OCI-LY1 (cell line): ENCODE data around the gene PDCD1LG2.

ENCODE experiments used
- H2AFZ ChIP-seq: fragments of 200-600 bp; sonication (generic), shearing (Covaris generic); 2 replicates; pipeline ENCODE4 v1.6.0; 2014; ENCODE audit warnings: antibody characterized with exemption, mild to moderate bottlenecking, low read length
- H3F3A ChIP-seq: fragments of 200-600 bp; sonication (generic), shearing (Covaris generic); 2 replicates; pipeline ENCODE4 v1.6.0; 2014; ENCODE audit warnings: mild to moderate bottlenecking, antibody characterized with exemption, low read length, moderate library complexity; ENCODE audit not compliant: insufficient read depth
- H3K27ac ChIP-seq: fragments of 200-600 bp; sonication (generic); 2 replicates; pipeline ENCODE4 v1.5.1; 2014; ENCODE audit warnings: low read length, mixed run types, mild to moderate bottlenecking, low read depth; ENCODE audit not compliant: poor library complexity, severe bottlenecking
- H3K27me3 ChIP-seq: fragments of 200-600 bp; sonication (generic); 2 replicates; pipeline ENCODE4 v1.6.0; 2014; ENCODE audit warnings: antibody characterized with exemption, mild to moderate bottlenecking, low read length, moderate library complexity; ENCODE audit not compliant: insufficient read depth
- H3K36me3 ChIP-seq: fragments of 200-600 bp; sonication (generic); 2 replicates; pipeline ENCODE4 v1.6.1; 2014; ENCODE audit warnings: mild to moderate bottlenecking, antibody characterized with exemption, low read length, moderate library complexity, mixed read lengths; ENCODE audit not compliant: insufficient read depth
- H3K4me1 ChIP-seq: fragments of 200-600 bp; sonication (generic); 2 replicates; pipeline ENCODE4 v1.5.1; 2014; ENCODE audit warnings: mild to moderate bottlenecking, low read length, moderate library complexity; ENCODE audit not compliant: insufficient read depth, severe bottlenecking
- H3K4me2 ChIP-seq: fragments of 200-600 bp; sonication (generic), shearing (Covaris generic); 2 replicates; pipeline ENCODE4 v1.6.1; 2014; ENCODE audit warnings: low read length
- H3K4me3 ChIP-seq: fragments of 200-600 bp; sonication (generic); 2 replicates; pipeline ENCODE4 v1.5.1; 2014; ENCODE audit warnings: low read length, low read depth, mild to moderate bottlenecking, mixed read lengths; ENCODE audit not compliant: poor library complexity, severe bottlenecking
- H3K79me2 ChIP-seq: fragments of 200-600 bp; shearing (Covaris generic); 2 replicates; pipeline ENCODE4 v1.6.1; 2016; ENCODE audit warnings: mixed run types, low read length, mixed read lengths; ENCODE audit not compliant: insufficient read depth
- H3K9ac ChIP-seq: fragments of 200-600 bp; sonication (generic), shearing (Covaris generic); 2 replicates; pipeline ENCODE4 v1.6.1; 2014; ENCODE audit warnings: mild to moderate bottlenecking, low read length, mixed read lengths
- H3K9me2 ChIP-seq: fragments of 200-600 bp; sonication (generic), shearing (Covaris generic); 2 replicates; pipeline ENCODE4 v1.6.1; 2014; ENCODE audit warnings: low read depth, mild to moderate bottlenecking, low read length, mixed read lengths
- H3K9me3 ChIP-seq: fragments of 200-600 bp; shearing (Covaris generic); 2 replicates; pipeline ENCODE4 v1.6.1; 2014; ENCODE audit warnings: low read length, mixed read lengths
- H4K20me1 ChIP-seq: fragments of 200-600 bp; sonication (generic), shearing (Covaris generic); 2 replicates; pipeline ENCODE4 v1.6.0; 2016; ENCODE audit warnings: mild to moderate bottlenecking, low read length; ENCODE audit not compliant: insufficient read depth
- CTCF ChIP-seq: fragments of 200-600 bp; sonication (generic), shearing (Covaris generic); IDR thresholded peaks from 2 replicates; pipeline ENCODE4 v1.5.1; 2017; ENCODE audit warnings: mild to moderate bottlenecking, antibody characterized with exemption, low read length, moderate library complexity, mixed read lengths
- EZH2 ChIP-seq: fragments of 200-600 bp; sonication (generic), shearing (Covaris generic); IDR thresholded peaks from 2 replicates; pipeline ENCODE4 v1.8.0; 2017; ENCODE audit warnings: borderline replicate concordance, mixed run types, mild to moderate bottlenecking, antibody characterized with exemption, low read length, moderate library complexity, mixed read lengths

The PDCD1LG2 gene

GRCh38 chr9:5592231-5592630, 81.9 kb downstream of the PDCD1LG2 start:
- Histone ChIP-seq H3K4me2 (no peak overlapping the region), H3K79me2 (no peaks in the 10 kb centered on the region), H2AFZ (no peak overlapping the region), H4K20me1 (no peaks in the 10 kb centered on the region), H3K27ac (peak overlapping the region; percentile 5), H3K9ac (no peak overlapping the region), H3K4me3 (no peak overlapping the region), H3K27me3 (no peaks in the 10 kb centered on the region), H3K9me2 (no peaks in the 10 kb centered on the region), H3K9me3 (no peaks in the 10 kb centered on the region), H3K4me1 (peaks cover 59% of the 10 kb centered on the region), H3F3A (no peaks in the 10 kb centered on the region), H3K36me3 (no peaks in the 10 kb centered on the region)
- TF ChIP-seq EZH2, result no peak
- no peak for TF ChIP-seq CTCF

- no peaks in the 10 kb centered on the region for H3K36me3 ChIP-seq
- peak overlapping the region; percentile 82 for H3K27ac ChIP-seq
- no peaks in the 10 kb centered on the region for H3K79me2 ChIP-seq
- no peak overlapping the region for H3K4me3 ChIP-seq
- no peak for TF ChIP-seq CTCF
- TF ChIP-seq EZH2, result no peak
- no peaks in the 10 kb centered on the region for H4K20me1 ChIP-seq
- no peaks in the 10 kb centered on the region for H3K9me3 ChIP-seq
- H3K4me1 ChIP-seq, result peaks cover 59% of the 10 kb centered on the region
- no peaks in the 10 kb centered on the region for H3K9me2 ChIP-seq
- no peak overlapping the region for H3K4me2 ChIP-seq
- H3F3A ChIP-seq, result no peaks in the 10 kb centered on the region
- H3K27me3 ChIP-seq, result no peaks in the 10 kb centered on the region
- H3K9ac ChIP-seq, result no peak overlapping the region
- H2AFZ ChIP-seq, result no peak overlapping the region
These were observed 82.6 kb downstream of the PDCD1LG2 start for GRCh38 chr9:5592904-5593303.

- peak overlapping the region; percentile 32 for H3K4me2 ChIP-seq
- no peak overlapping the region for H3K4me3 ChIP-seq
- H2AFZ ChIP-seq, result no peak overlapping the region
- no peaks in the 10 kb centered on the region for H4K20me1 ChIP-seq
- H3K27me3 ChIP-seq, result no peaks in the 10 kb centered on the region
- TF ChIP-seq EZH2 (no peak), CTCF (no peak)
- H3F3A ChIP-seq, result no peaks in the 10 kb centered on the region
- peaks cover under 1% of the 10 kb centered on the region; the same call in 1 of the 2 replicates for H3K36me3 ChIP-seq
- peaks cover 59% of the 10 kb centered on the region for H3K4me1 ChIP-seq
- no peak overlapping the region for H3K9ac ChIP-seq
- H3K27ac ChIP-seq, result peak overlapping the region; percentile 82
- H3K9me2 ChIP-seq, result no peaks in the 10 kb centered on the region
- H3K9me3 ChIP-seq, result 0 out of 2 replicates have a peak, but pooled peaks cover 6% of the 10 kb centered on the region
- no peaks in the 10 kb centered on the region for H3K79me2 ChIP-seq
These were observed 83.6 kb downstream of the PDCD1LG2 start for GRCh38 chr9:5593904-5594303.
